Fibroblast of the conjunctiva (primary cell): Measurements from ENCODE around the gene INTS3.
"Not testable (repeated sequence)": the region's sequence is repeated elsewhere in the genome, so short reads cannot be mapped to it uniquely, and the experiment has no call there.

Experiments
- DNase-seq: peaks from one replicate; pipeline ENCODE4 v3.0.0-alpha.2; 2010; ENCODE audit warnings: low read depth

INTS3 gene

DNA sequence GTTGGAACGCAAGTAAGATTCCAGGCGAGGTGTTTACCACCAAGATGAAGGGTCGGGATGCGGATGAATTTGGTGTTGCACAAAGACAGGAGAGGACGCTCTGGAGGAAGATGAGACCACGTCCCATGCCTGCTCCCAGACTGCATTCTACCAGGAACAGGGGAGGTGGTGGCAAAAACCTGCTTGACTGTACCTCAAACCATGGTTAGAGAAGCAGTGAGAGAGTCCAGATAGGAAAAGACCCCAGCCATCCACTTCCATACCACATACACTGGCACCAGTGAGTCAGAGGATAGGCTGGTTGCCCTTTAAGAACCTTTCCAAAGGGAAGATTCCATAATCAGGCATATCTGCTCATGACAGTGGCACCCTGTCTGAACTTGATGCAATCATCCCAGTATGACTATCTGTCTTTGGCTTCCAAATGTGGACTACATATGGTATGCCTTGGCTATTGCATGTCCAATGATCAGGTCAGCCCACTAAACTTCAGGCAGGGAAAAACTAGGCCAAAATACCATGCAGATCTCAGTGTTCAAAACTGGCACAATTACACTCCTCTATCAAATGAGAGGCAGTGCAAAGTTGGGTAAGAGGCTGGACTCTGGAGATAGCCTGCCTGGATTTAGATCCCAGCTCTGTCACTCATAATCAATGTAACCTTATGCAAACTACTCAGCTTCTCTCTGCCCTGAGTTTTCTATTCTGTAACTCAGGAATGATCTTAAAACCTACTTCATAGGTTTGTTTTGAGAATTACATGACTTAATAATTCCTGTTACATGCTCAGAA, 28.7 kb upstream of the INTS3 start:
- no peak for DNase-seq

DNA sequence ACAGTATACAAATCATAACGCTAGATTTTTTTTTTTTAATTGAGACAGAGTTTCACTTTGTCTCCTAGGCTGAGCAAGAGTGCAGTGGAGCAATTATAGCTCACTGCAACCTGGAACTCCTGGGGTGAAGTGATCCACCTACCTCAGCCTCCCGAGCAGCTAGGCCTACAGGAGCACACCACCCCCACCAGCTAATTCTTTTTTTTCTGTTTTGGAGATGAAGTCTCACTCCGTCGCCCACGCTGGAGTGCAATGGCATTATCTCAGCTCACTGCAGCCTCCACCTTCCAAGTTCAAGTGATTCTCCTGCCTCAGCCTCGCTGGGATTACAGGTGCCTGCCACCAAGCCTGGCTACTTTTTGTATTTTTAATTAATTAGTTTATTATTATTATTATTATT, 28.1 kb upstream of the INTS3 start:
- no peak for DNase-seq

DNA sequence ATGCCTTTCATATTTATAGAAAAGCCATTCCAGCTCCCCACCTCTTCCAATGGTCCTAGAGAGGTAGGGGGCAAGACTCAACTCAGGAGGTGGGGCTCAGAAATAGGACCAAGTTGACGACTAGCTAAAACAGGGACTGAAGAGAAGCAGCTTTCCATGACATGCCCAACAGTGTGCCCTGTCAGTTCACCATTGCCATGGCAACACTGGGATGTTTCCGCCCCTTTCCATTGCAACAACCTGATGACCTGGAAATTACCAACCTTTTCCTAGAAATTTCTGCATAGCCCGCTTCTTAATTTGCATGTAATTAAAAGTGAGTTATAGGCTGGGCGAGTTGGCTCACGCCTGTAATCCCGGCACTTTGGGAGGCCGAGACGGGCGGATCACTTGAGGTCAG, 22.4 kb upstream of the INTS3 start:
- DNase-seq: no peak

DNA sequence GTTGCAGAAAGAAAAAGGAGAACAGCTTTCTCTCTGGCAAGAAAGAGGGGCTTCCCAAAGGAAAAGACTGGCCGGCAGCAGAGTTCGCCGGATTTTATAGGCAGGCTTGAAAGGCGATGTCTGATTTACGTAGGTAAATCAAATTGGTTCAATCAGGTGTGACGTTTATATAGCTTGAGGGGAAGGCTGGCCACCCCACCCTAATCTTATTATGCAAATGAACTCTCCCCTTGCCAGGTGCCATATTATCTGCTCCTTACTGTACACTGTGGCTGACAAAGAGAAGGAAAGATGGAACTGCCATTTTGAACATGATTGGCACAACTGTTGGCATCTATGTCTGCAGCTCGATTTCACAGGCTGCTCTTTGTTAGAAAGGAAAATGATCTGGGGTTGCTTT, 16.8 kb upstream of the INTS3 start:
- no peak for DNase-seq

GRCh38 chr1:153716211-153716610, 11.6 kb upstream of the INTS3 start:
- DNase-seq: not testable (repeated sequence)

DNA sequence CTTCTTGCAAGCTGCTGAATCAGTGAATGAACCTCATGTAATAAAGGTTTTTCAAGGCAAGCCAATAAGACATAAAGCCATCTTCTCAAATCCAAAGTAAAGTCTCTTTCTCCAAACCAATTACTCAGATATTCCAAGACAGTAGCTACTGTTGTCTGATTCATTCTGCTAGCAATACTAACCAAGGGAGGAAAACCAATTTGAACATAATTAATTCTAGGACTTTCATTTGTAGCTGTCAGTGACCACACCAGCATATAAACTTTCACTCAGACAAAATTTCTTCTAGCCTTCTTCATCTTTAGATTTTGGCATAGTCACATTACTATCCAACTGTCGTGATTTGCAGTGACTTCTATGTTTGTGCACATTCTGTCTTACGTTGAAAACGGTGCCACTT, 10.5 kb upstream of the INTS3 start:
- DNase-seq: no peak

DNA sequence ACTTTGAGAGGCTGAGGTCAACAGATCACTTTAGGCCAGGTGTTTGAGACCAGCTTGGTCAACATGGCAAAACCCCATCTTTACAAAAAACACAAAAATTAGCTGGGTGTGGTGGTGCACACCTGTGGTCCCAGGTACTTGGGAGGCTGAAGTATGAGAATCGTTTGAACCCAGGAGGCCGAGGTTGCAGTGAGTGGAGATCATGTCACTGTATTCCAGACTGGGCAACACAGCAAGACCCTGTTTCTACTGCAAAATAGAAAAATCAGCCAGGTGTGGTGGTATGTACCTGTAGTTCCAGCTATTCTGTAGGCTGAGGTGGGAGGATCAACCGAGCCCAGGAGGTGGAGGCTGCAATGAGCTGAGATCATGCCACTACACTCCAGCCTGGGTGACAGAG, 4.2 kb upstream of the INTS3 start:
- no peak for DNase-seq

GRCh38 chr1:153724634-153725033, 3.2 kb upstream of the INTS3 start:
- not testable (repeated sequence) for DNase-seq

- DNase-seq: no peak
These were observed 636 bp downstream of the INTS3 start for GRCh38 chr1:153728305-153729066.

DNA sequence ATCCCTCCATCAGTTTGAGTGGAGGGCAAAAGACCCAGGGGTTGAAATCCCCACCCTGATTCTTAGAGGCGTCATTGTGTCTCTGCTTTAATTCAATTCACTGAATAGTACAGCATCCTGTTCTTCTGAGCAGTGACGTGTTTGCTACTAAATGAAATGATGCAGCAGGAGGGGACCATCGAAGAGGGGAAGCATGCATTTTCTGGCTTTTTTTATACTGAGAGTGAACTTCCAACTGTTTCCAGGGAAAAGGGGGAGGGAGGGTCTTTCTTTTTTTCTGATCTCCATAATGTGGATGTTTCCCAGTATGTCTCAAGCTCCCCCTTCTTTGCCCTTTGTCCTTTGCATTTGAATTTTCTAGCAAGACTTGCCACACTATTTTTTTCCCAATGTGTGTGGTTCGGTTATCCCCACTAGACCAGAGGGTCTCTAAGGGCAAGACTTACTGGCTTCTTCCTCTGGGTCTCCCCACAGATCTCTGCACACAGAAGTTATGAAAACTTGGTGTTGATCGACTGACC, 2.7 kb downstream of the INTS3 start:
- no peak for DNase-seq

- no peak for DNase-seq
These were observed 6.1 kb downstream of the INTS3 start for GRCh38 chr1:153733970-153734369.

- no peak for DNase-seq
These were observed 6.7 kb downstream of the INTS3 start for GRCh38 chr1:153734396-153735089.

DNA sequence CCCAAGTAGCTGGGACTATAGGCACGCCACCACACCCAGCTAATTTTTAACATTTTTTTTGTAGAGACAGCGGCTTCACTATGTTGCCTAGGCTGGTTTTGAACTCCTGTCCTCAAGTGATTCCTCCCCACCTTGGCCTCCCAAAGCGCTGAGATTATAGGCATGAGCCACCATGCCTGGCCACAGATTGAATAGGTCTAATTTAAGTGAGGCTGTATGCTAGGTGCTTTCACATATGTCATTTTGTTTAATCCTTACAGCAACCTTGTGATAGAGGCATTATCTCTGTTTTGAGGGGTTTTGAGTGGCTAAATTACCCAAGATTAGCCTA, 7.2 kb downstream of the INTS3 start:
- no peak for DNase-seq

DNA sequence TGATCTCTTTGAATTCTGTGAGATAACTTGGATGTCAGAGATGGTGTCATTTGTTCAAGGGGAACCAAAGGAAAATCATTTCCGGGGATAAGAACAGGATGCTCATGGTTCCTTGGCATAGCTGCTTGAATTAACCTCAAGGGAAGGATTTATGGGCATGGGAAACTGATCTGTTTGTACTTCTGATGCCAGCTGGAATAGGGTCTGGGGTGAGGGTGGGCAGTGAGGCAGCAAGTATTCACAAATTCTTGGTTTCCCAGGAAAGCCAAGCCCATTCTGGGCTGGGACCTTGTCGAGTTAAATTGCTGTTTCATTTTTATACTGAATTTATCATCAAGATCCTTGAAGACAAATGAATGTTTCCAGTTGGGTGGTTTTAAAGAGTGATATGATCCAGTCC, 14.1 kb downstream of the INTS3 start:
- DNase-seq: no peak

DNA sequence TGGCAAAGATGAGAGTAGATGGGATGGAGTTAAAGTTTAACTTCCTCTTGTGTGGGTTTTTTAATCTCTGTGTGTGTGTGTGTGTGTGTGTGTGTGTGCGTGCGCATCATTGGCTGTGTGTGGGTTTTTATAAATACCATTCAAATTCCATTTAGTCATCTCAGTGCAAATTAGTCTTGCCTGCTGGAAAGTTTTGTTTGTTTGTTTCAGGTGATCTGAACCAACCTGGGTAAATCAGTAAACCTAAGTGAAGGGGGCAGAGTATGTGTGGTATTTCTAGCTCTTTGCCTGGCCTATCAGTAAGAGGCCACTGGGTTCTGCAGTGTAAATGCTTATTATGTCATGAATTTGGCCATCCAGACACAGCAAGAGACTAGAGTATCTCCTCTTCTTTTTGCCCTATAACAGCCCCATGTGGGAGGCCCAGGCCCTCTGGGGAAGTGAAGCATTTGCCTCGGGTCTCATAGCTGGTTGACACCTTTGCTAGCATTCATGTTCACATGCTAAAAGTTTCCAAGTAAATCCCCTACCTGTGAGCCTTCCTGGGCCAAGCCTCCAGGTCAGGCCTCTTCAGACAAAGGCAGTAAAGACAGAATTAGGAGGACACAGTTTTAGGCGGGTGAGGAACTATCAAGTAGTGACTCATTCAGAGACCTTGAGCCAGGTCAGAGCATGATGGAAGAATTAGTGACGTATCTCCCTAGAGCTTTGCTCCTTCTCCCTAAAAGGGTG, 14.7 kb downstream of the INTS3 start:
- DNase-seq: no peak

DNA sequence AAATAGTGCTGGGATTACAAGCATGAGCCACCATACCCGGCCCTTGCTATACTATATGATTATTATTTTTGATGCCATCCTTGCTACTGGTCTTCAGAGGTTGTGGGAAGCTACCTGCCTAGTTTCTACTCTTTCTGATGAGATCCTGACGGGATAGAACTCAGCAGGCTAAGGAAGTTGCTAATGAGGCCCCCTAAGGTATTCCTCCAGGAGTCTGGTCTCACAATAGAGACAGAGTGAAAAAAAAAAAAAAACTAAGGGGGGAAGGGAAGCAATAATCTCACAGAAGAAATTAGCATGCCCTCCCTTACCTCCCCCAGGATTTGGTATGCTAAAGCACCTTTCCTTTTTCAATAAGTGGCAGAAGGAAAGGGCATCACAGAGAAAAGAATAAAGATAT, 17.6 kb downstream of the INTS3 start:
- no peak for DNase-seq

GRCh38 chr1:153746174-153746573, 18.3 kb downstream of the INTS3 start:
- no peak for DNase-seq

- no peak for DNase-seq
These were observed 21.1 kb downstream of the INTS3 start for GRCh38 chr1:153748903-153749302.

- DNase-seq: peak; percentile 72
These were observed 21.7 kb downstream of the INTS3 start for GRCh38 chr1:153749408-153750005.

- no peak for DNase-seq
These were observed 22.5 kb downstream of the INTS3 start for GRCh38 chr1:153750026-153750995.

DNA sequence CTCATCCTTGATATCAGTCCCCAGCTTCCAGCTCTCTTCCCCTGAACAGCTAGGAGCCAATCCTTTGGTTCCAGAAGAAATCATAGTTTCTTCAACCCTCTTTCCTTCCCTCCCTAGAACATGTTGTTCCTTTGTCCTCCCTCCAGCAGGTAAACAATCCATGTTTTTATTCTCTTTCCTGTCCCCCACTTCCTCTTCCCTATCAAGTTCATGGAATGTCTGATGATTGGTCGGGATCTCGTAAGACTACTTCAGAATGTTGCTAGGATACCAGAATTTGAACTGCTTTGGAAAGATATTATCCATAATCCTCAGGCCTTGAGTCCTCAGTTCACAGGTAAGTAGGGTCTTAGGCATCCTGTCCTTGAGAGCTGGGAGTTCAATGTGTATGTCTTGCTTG, 24.2 kb downstream of the INTS3 start:
- no peak for DNase-seq
